Embryonic facial prominence (tissue), 1 donor: ENCODE data around the gene TAS1R3.
A peak's percentile ranks its signal among the peaks of the same experiment; 100 is the strongest.

Experiments used
- DNase-seq: peaks from one replicate; pipeline ENCODE4 v3.0.0-alpha.2; 2016; ENCODE audit errors: extremely low spot score

TAS1R3 gene

GRCh38 chr1:1295154-1295923 is 35.7 kb upstream of the TAS1R3 start:
- DNase-seq = no peak

GRCh38 chr1:1296070-1297061 is 34.7 kb upstream of the TAS1R3 start:
- no peak for DNase-seq

- DNase-seq = no peak
These were observed 33.2 kb upstream of the TAS1R3 start for GRCh38 chr1:1297802-1298424.

- DNase-seq = no peak
These were observed 32.0 kb upstream of the TAS1R3 start for GRCh38 chr1:1298861-1299685.

- no peak for DNase-seq
These were observed 31.3 kb upstream of the TAS1R3 start for GRCh38 chr1:1299686-1300351.

- DNase-seq = no peak
These were observed 30.7 kb upstream of the TAS1R3 start for GRCh38 chr1:1300352-1300739.

GRCh38 chr1:1302006-1302430 is 29.1 kb upstream of the TAS1R3 start:
- no peak for DNase-seq

- DNase-seq = no peak
These were observed 28.1 kb upstream of the TAS1R3 start for GRCh38 chr1:1302951-1303509.

- no peak for DNase-seq
These were observed 27.3 kb upstream of the TAS1R3 start for GRCh38 chr1:1303736-1304135.

- peak; percentile 29 for DNase-seq
These were observed 26.5 kb upstream of the TAS1R3 start for GRCh38 chr1:1304331-1305299.

- DNase-seq = no peak
These were observed 25.6 kb upstream of the TAS1R3 start for GRCh38 chr1:1305300-1306069.

- DNase-seq = no peak
These were observed 24.9 kb upstream of the TAS1R3 start for GRCh38 chr1:1306070-1306660.

GRCh38 chr1:1306661-1307260 is 24.3 kb upstream of the TAS1R3 start:
- DNase-seq = no peak

GRCh38 chr1:1307261-1307922 is 23.7 kb upstream of the TAS1R3 start:
- no peak for DNase-seq

GRCh38 chr1:1307923-1308755 is 22.9 kb upstream of the TAS1R3 start, which contains the start of the genes ACAP3 and PUSL1:
Gene ACAP3 (minus strand): TSS chr1:1307930. CDS start chr1:1307815, 115 bp downstream.
Gene PUSL1 (plus strand): TSS chr1:1308597. CDS start chr1:1308644, 47 bp downstream.
- DNase-seq = peak; percentile 70

GRCh38 chr1:1308756-1309250 is 22.3 kb upstream of the TAS1R3 start:
- DNase-seq = no peak
